Nephron (organoid): ENCODE data around the gene XRN1.
"Not testable (repeated sequence)": the region's sequence is repeated elsewhere in the genome, so short reads cannot be mapped to it uniquely, and the experiment has no call there.

Experiments used
- H3K27ac Mint-ChIP-seq, 3 experiments: 2 replicates each; pipeline ENCODE4 v1.8.0; 2020; ENCODE audit warnings: mixed read lengths in 3 of 3, mild to moderate bottlenecking in 2 of 3, moderate library complexity in 1 of 3
- H3K27me3 Mint-ChIP-seq: 2 replicates; pipeline ENCODE4 v1.8.0; 2021; ENCODE audit warnings: low read depth, mild to moderate bottlenecking, moderate library complexity, mixed read lengths
- H3K36me3 Mint-ChIP-seq: 2 replicates; pipeline ENCODE4 v1.8.0; 2020; ENCODE audit warnings: low read depth, mixed read lengths
- H3K4me1 Mint-ChIP-seq: 2 replicates; pipeline ENCODE4 v1.8.0; 2020; ENCODE audit warnings: mixed read lengths
- H3K4me3 Mint-ChIP-seq, 3 experiments: 2 replicates each; pipeline ENCODE4 v1.8.0; 2020; ENCODE audit warnings: mild to moderate bottlenecking in 3 of 3, mixed read lengths in 3 of 3, moderate library complexity in 2 of 3
- H3K9me3 Mint-ChIP-seq: 2 replicates; pipeline ENCODE4 v1.8.0; 2020; ENCODE audit warnings: mixed read lengths
- TF ChIP-seq, protein P1 (sequence below), 3 experiments: fragments of 200-600 bp; sonication (generic); IDR thresholded peaks; one replicate each; pipeline ENCODE4 v1.5.0; 2021; ENCODE audit warnings: antibody characterized with exemption in 3 of 3; ENCODE audit not compliant: unreplicated experiment in 3 of 3

Gene XRN1

DNA sequence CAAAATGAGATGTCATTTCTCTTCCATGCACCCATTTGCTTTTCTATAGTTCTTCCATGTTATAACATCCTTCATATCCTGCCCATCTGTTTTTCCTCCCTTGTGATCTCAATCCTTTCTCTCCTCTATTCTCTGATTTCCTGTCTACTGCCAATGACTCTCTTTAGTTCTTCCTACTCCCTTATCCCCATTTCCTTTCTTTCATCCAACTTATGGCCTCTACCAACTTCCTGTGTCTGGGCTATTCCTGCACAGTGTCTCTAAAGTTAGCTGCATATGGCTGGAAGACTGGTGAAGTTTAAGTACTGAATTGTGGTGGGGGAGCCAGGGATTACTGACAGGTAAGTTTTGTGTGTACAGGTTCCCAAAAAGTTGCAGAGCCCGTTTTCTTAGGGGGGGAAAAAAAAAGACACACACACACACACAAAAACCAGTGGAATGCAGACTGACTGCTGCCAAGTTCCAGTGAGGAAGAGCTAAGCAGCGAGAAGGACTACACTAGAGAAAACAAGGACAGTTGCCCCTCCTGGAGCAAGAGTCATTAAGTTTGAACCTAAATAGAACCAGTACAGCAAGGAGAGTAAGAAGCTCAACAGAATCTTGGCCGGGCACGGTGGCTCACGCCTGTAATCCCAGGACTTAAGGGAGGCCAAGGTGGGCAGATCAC, 28.8 kb downstream of the XRN1 start:
- Mint-ChIP-seq H3K27me3 (no peaks in the 10 kb centered on the region), H3K9me3 (no peaks in the 10 kb centered on the region), H3K4me1 (no peaks in the 10 kb centered on the region), H3K36me3 (peaks cover 56% of the 10 kb centered on the region), H3K27ac (no peak overlapping the region), H3K4me3 (no peak overlapping the region)
- TF ChIP-seq, protein P1, sequence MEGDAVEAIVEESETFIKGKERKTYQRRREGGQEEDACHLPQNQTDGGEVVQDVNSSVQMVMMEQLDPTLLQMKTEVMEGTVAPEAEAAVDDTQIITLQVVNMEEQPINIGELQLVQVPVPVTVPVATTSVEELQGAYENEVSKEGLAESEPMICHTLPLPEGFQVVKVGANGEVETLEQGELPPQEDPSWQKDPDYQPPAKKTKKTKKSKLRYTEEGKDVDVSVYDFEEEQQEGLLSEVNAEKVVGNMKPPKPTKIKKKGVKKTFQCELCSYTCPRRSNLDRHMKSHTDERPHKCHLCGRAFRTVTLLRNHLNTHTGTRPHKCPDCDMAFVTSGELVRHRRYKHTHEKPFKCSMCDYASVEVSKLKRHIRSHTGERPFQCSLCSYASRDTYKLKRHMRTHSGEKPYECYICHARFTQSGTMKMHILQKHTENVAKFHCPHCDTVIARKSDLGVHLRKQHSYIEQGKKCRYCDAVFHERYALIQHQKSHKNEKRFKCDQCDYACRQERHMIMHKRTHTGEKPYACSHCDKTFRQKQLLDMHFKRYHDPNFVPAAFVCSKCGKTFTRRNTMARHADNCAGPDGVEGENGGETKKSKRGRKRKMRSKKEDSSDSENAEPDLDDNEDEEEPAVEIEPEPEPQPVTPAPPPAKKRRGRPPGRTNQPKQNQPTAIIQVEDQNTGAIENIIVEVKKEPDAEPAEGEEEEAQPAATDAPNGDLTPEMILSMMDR (IDR thresholded peaks at IDR 0.05; ENCODE audit: unreplicated experiment in 3 of 3): no peak

DNA sequence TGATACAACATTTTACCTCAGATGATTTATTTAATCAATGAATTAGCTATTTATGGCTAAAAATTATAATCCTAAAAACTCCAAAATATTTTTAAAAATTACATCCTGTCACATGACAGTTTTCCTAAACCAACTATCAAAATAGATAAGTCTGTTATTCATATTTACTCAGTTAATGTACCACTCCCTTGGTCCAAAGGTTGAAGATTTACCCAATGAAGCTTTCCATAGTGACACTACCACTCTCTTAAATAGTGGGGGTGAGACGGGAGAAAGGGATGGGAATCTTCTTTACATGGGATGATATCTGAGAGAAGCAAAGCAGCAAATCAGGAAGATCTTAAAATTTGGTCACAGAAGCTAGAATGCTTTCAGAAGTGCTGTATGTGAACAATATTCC, 30.5 kb downstream of the XRN1 start:
- TF ChIP-seq, protein P1 (IDR thresholded peaks at IDR 0.05; ENCODE audit: unreplicated experiment in 3 of 3): no peak
- Mint-ChIP-seq H3K27me3 (no peaks in the 10 kb centered on the region), H3K4me3 (no peak overlapping the region), H3K4me1 (no peaks in the 10 kb centered on the region), H3K27ac (no peak overlapping the region), H3K36me3 (peaks cover 62% of the 10 kb centered on the region), H3K9me3 (no peaks in the 10 kb centered on the region)

DNA sequence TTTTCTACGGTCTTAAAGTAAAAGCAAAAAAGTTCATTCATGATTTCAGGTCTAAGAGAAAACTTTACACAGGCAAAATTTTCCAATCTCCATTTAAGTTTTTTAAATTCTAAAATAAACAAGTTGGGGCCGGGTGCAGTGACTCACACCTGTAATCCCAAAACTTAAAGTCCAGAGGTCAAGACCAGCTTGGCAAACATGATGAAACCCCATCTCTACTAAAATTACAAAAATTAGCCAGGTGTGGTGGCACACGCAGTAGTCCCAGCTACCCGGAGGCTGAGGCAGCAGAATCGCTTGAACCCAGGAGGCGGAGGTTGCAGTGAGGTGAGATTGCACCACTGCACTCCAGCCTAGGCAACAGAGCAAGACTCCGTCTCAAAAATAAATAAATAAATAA, 47.3 kb downstream of the XRN1 start:
- not testable (repeated sequence) for H3K9me3 Mint-ChIP-seq, H3K27me3 Mint-ChIP-seq, H3K4me1 Mint-ChIP-seq, H3K27ac Mint-ChIP-seq, H3K4me3 Mint-ChIP-seq
- H3K36me3 Mint-ChIP-seq: peaks cover 61% of the 10 kb centered on the region

DNA sequence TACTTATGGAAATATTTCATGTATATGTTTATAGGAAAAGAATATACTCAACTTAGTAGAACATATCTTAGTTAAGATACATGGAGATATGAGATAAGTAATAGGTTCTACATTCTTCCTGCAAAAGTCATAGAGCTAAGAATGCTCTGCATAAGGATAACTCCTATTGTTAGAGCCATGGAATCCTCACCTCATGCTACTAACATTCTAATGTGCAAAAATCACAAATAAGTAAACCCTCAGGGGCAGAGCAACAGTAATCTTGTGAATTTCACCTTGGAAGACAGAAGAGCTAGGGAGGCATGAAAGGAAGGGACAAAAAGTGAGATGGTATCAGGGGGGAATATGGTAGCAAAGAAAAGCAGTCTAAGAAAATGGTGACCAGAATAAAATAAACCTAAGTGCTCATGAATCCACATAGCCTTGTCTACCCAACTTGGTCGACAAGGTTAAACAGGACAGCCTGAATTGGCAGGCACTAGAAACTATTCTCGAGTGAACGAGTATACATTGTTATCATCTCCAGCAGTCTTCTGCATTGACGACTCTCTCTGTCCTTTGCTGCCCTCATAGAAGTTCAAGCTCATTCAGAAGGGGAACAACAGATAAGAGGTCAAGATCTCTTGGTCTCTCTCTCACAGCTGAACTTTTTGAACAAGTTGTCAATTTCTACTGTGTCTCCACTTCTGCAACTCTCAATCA, 52.8 kb downstream of the XRN1 start:
- TF ChIP-seq, protein P1 (IDR thresholded peaks at IDR 0.05; ENCODE audit: unreplicated experiment in 3 of 3): no peak
- peaks cover 8% of the 10 kb centered on the region for H3K9me3 Mint-ChIP-seq
- H3K36me3 Mint-ChIP-seq: peaks cover 45% of the 10 kb centered on the region
- H3K4me3 Mint-ChIP-seq: no peak overlapping the region
- H3K27me3 Mint-ChIP-seq: no peaks in the 10 kb centered on the region
- H3K27ac Mint-ChIP-seq: no peak overlapping the region
- no peaks in the 10 kb centered on the region for H3K4me1 Mint-ChIP-seq

DNA sequence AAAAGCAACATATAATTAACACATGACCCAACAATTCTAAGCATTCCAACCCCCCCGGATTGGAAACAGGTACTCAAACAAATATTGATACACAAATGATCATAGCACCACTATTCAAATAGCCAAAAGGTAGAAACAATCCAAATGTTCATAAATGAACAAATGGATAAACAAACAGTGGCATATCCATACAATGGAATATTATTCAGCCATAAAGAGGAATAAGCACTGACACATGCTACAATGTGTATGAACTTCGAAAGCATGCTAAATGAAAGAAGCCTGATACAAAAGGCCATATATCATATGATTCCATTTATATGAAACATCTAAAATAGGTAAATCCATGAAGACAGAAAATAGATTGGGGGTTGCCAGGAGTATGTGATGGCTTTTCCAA, 62.8 kb downstream of the XRN1 start:
- peaks cover 81% of the 10 kb centered on the region for H3K36me3 Mint-ChIP-seq
- no peaks in the 10 kb centered on the region for H3K4me1 Mint-ChIP-seq
- H3K27me3 Mint-ChIP-seq: no peaks in the 10 kb centered on the region
- no peak overlapping the region for H3K27ac Mint-ChIP-seq
- TF ChIP-seq, protein P1 (IDR thresholded peaks at IDR 0.05; ENCODE audit: unreplicated experiment in 3 of 3): no peak
- no peak overlapping the region for H3K4me3 Mint-ChIP-seq
- H3K9me3 Mint-ChIP-seq: peaks cover 6% of the 10 kb centered on the region

DNA sequence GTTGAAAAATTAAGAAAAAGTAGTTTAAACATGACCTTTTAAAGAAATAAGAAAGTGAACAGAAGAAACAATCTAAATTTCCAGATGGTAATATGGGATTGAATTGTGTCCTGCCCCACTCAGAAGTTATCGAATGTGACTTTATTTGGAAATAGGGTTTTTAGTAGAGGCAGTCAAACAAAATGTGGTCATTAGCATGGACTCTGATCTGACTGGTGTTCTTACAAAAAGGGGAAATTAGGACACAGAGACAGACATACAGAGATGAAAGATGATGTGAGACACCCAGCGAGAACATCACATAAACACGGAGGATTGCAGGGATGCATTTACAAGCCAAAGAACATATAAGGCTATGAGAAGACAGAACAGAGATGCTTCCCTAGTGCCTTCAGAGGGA, 73.2 kb downstream of the XRN1 start:
- TF ChIP-seq, protein P1 (IDR thresholded peaks at IDR 0.05; ENCODE audit: unreplicated experiment in 3 of 3): no peak
- H3K4me3 Mint-ChIP-seq: no peak overlapping the region
- no peaks in the 10 kb centered on the region for H3K9me3 Mint-ChIP-seq
- H3K27ac Mint-ChIP-seq: no peak overlapping the region
- peaks cover 70% of the 10 kb centered on the region for H3K36me3 Mint-ChIP-seq
- no peaks in the 10 kb centered on the region for H3K27me3 Mint-ChIP-seq
- no peaks in the 10 kb centered on the region for H3K4me1 Mint-ChIP-seq

DNA sequence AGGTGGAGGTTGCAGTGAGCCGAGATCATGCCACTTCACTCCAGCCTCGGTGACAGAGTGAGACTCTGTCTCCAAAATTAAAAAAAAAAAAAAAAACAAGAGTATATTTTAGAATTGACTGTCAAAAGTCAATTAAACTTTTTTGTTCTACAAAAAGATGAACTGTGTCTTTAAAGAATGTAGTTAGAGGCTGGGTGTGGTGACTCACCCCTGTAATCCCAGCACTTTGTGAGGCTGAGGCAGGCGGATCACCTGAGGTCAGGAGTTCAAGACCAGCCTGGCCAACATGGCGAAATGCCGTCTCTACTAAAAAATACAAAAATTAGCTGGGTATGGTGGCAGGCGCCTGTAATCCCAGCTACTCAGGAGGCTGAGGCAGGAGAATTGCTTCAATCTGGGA, 78.3 kb downstream of the XRN1 start:
- H3K36me3 Mint-ChIP-seq: peaks cover 54% of the 10 kb centered on the region
- H3K27ac Mint-ChIP-seq, H3K9me3 Mint-ChIP-seq, H3K4me1 Mint-ChIP-seq, H3K27me3 Mint-ChIP-seq, H3K4me3 Mint-ChIP-seq: not testable (repeated sequence)
